Stimulated activated naive B cell treated with anti-CD40 and anti-IgM and Interleukin-4, amounts not matched to agents 10 μg/mL and 1 μg/mL and 100 μg/mL, for 72 hours (primary cell): Measurements from ENCODE around the gene GRIK5.

Experiments
- ATAC-seq, 2 donors: fragments of 150-1000 bp; cut with Tn5 transposase; replicated peaks; 2 replicates each; pipeline ENCODE4 v1.10.0; 2021; ENCODE audit warnings: moderate library complexity in 1 of 2
- DNase-seq: peaks from one replicate; pipeline ENCODE4 v3.0.0; 2021
- H3K27ac Mint-ChIP-seq: one replicate; pipeline ENCODE4 v1.8.0; 2022; ENCODE audit warnings: mild to moderate bottlenecking, mixed read lengths
- H3K27me3 Mint-ChIP-seq, 2 donors: one replicate each; pipeline ENCODE4 v1.8.0; 2022; ENCODE audit warnings: mixed read lengths in 2 of 2
- H3K36me3 Mint-ChIP-seq, 2 donors: one replicate each; pipeline ENCODE4 v1.8.0; 2022; ENCODE audit warnings: mixed read lengths in 2 of 2, mild to moderate bottlenecking in 1 of 2
- H3K4me1 Mint-ChIP-seq, 2 donors: one replicate each; pipeline ENCODE4 v1.8.0; 2022; ENCODE audit warnings: mixed read lengths in 2 of 2, mild to moderate bottlenecking in 1 of 2
- H3K4me3 Mint-ChIP-seq, 2 donors: one replicate each; pipeline ENCODE4 v1.8.0; 2022; ENCODE audit warnings: mild to moderate bottlenecking in 2 of 2, mixed read lengths in 2 of 2, moderate library complexity in 1 of 2
- H3K9me3 Mint-ChIP-seq, 2 donors: one replicate each; pipeline ENCODE4 v1.8.0; 2022; ENCODE audit warnings: mixed read lengths in 2 of 2, mild to moderate bottlenecking in 1 of 2

The GRIK5 gene

DNA sequence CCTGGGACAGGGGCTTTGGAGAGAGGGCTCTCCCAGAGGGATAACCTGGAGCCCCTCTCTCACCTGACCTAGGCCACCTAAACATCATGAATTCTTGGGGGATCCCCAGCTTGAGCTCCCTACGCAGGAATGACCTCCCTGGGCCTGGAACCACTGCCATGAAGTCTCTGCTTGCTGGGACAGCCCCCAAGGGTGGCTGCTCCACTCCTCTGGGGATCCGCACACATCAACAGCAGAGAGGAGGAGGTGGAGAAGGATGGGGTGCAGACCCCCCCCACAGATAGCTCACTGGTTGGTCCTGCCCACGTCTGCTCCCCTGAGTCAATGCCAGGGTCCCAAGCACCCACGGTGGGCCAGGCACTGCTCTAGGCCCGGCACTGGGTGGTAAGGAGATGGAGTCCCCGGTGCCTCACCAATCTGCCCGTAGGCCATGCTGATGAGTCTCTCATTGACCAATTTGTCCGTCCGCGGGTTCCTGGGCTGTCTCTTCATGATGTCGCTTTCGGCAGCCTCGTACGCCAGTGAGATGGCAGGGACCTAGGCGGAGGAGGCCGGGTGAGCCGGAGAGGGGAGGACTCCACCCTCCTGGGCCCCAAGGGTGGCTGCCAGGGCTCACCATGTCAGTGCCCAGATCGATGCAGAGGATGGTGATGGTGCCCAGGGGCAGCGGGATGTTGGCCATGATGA is 100.1 kb downstream of the GRIK5 start:
- Mint-ChIP-seq H3K27ac (no peak overlapping the region), H3K4me3 (no peak overlapping the region), H3K9me3 (no peaks in the 10 kb centered on the region), H3K36me3 (no peaks in the 10 kb centered on the region), H3K27me3 (peaks cover 0 to 4% of the 10 kb centered on the region in 2 donors), H3K4me1 (no peaks in the 10 kb centered on the region)
- ATAC-seq (no peak), DNase-seq (no peak)

GRCh38 chr19:41968751-41969595 is 101.0 kb downstream of the GRIK5 start:
- Mint-ChIP-seq H3K9me3 (no peaks in the 10 kb centered on the region), H3K4me3 (no peak overlapping the region), H3K27me3 (peaks cover 0 to 4% of the 10 kb centered on the region in 2 donors), H3K27ac (no peak overlapping the region), H3K36me3 (no peaks in the 10 kb centered on the region), H3K4me1 (no peaks in the 10 kb centered on the region)
- DNase-seq (no peak), ATAC-seq (no peak)

DNA sequence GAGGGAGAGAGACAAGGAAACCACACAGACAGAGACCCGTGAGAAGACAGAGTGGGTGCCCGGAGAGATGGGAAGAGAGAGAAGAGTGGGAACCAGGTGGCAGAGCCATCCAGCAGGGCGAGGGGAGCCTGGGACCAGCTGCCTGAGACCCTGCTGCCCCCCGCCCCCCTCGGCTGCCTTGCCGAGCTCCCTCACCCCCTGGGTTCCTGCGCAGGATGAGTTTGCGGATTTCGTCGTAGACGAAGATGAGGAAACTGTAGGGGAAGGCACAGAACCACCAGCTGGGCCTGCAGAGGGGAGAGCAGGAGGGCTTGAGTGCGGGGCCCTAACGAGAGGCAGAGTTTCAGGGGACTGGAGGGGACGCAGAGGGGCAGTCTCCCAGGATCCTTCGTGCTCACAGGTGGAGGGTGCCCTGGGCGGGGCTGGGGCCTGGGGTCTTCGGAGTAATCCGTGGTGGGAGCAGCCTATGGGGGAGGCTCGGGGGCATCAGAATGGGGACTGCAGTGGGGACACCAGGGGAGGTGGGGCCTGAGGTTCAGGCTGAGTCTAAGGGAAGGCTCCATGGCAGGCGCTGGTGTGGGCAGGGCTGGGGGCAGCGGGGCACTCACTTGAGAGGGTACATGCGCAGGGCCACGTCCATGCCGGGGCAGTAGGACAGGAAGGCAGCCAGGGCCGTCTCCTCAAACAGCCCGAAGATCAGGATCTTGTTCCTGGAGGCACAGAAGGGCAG is 102.8 kb downstream of the GRIK5 start:
- no peak overlapping the region for H3K27ac Mint-ChIP-seq
- peaks cover 0 to 4% of the 10 kb centered on the region in 2 donors for H3K27me3 Mint-ChIP-seq
- H3K4me1 Mint-ChIP-seq: no peaks in the 10 kb centered on the region
- no peak for ATAC-seq
- no peaks in the 10 kb centered on the region for H3K36me3 Mint-ChIP-seq
- no peak for DNase-seq
- H3K9me3 Mint-ChIP-seq: no peaks in the 10 kb centered on the region
- no peak overlapping the region for H3K4me3 Mint-ChIP-seq

- no peaks in the 10 kb centered on the region for H3K36me3 Mint-ChIP-seq
- peaks cover 0 to 4% of the 10 kb centered on the region in 2 donors for H3K27me3 Mint-ChIP-seq
- no peak overlapping the region for H3K4me3 Mint-ChIP-seq
- ATAC-seq (no peak), DNase-seq (no peak)
- H3K27ac Mint-ChIP-seq: no peak overlapping the region
- no peaks in the 10 kb centered on the region for H3K4me1 Mint-ChIP-seq
- H3K9me3 Mint-ChIP-seq: no peaks in the 10 kb centered on the region
These were observed 104.9 kb downstream of the GRIK5 start for GRCh38 chr19:41965106-41965505.

GRCh38 chr19:41960973-41961372 is 109.0 kb downstream of the GRIK5 start:
- ATAC-seq: no peak

GRCh38 chr19:41959056-41960053 is 110.7 kb downstream of the GRIK5 start, which contains the start of gene RABAC1:
Gene RABAC1 (minus strand): TSS chr19:41959321. CDS start chr19:41959292, 29 bp downstream.
- Mint-ChIP-seq H3K4me1 (peaks cover 17 to 24% of the 10 kb centered on the region in 2 donors), H3K9me3 (no peaks in the 10 kb centered on the region), H3K27me3 (no peaks in the 10 kb centered on the region), H3K4me3 (peak within 1 kb of the TSS; percentile 90 to 94), H3K36me3 (peaks cover 0 to 9% of the 10 kb centered on the region in 2 donors), H3K27ac (peak within 1 kb of the TSS; percentile 91)
- DNase-seq: peak; percentile 80
- peak; percentile 93 to 94 for ATAC-seq

More at GRCh38 chr19:41960973-41961372, 109.0 kb downstream of the GRIK5 start:
- no peak overlapping the region for H3K27ac Mint-ChIP-seq
- H3K36me3 Mint-ChIP-seq: peaks cover 0 to 9% of the 10 kb centered on the region in 2 donors
- no peak overlapping the region for H3K4me3 Mint-ChIP-seq
- no peaks in the 10 kb centered on the region for H3K9me3 Mint-ChIP-seq
- no peaks in the 10 kb centered on the region for H3K27me3 Mint-ChIP-seq
- peaks cover 17 to 24% of the 10 kb centered on the region in 2 donors for H3K4me1 Mint-ChIP-seq
- no peak for DNase-seq

DNA sequence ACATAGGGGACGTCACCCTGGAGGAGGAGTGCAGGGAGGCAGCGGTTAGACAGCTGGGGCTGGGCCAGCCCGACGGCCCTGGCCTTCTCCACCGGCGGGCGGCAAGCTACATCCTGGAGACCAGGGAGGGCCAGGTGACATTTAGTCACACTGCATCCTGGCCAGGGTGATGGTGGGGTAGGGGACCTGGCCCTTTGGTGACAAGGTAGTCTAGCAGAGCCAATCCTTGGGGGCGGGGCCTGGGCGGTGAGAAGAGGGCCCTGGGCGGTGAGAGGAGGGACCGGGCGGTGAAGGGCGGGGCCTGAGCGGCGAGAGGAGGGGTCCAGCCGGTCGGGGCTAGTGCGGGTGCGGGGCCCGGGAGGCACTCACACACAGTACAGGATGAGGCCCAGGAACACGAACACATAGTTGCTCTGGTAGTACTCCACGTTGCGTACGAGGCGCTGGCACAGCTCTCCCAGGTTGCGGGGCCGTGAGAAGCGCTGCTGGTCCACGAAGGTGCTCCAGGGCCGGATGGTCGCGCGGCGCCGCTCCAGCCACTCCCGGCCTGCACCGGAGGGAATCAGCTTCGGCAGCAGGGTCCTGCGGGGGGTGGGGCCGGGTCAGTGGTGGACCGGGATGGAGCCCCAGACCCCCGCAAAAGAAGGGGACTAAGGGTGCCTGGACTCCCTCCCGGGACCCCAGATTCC is 111.5 kb downstream of the GRIK5 start:
- peak; percentile 73 for ATAC-seq
- H3K4me1 Mint-ChIP-seq: peaks cover 17 to 24% of the 10 kb centered on the region in 2 donors
- no peaks in the 10 kb centered on the region for H3K9me3 Mint-ChIP-seq
- peak; percentile 68 for DNase-seq
- peak overlapping the region; percentile 66 for H3K27ac Mint-ChIP-seq
- peaks cover 0 to 9% of the 10 kb centered on the region in 2 donors for H3K36me3 Mint-ChIP-seq
- peak overlapping the region; percentile 90 to 94 for H3K4me3 Mint-ChIP-seq
- no peaks in the 10 kb centered on the region for H3K27me3 Mint-ChIP-seq

DNA sequence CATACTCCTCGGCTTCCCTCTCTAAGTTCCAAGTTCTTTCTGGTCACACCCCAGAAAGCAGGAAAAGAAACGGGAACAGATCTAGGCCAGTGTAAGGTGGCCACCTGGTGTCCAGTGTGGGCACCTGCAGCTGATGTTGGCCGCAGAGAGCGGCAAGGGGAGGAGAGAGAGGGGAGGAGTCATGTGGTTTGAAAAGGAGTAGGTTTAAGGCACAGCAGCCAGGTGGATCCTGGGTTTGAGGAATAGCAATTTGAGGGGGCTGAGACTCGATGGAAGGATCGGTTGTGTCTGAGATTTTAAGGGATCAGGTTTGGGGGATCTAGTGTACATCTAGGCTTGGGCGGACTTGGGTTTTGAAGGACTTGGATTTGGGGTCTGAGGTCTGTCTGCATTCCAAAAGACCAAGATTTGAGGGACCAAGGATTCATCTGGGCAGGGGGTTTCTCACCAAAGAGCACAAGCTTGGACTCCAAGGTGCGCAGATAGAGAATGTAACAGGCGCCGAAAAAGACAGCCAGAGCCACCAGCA is 112.1 kb downstream of the GRIK5 start:
- DNase-seq (peak; percentile 51), ATAC-seq (peak; percentile 54 to 58)
- Mint-ChIP-seq H3K4me3 (peak overlapping the region; percentile 90 to 94), H3K4me1 (peaks cover 17 to 24% of the 10 kb centered on the region in 2 donors), H3K9me3 (no peaks in the 10 kb centered on the region), H3K27me3 (no peaks in the 10 kb centered on the region), H3K27ac (peak overlapping the region; percentile 66), H3K36me3 (peaks cover 0 to 9% of the 10 kb centered on the region in 2 donors)

GRCh38 chr19:41957161-41957837 is 112.7 kb downstream of the GRIK5 start:
- Mint-ChIP-seq H3K36me3 (peaks cover 0 to 9% of the 10 kb centered on the region in 2 donors), H3K9me3 (no peaks in the 10 kb centered on the region), H3K27me3 (no peaks in the 10 kb centered on the region), H3K4me3 (peak overlapping the region; percentile 90 to 94), H3K4me1 (peaks cover 17 to 24% of the 10 kb centered on the region in 2 donors), H3K27ac (peak overlapping the region; percentile 66)
- ATAC-seq (no peak), DNase-seq (no peak)

DNA sequence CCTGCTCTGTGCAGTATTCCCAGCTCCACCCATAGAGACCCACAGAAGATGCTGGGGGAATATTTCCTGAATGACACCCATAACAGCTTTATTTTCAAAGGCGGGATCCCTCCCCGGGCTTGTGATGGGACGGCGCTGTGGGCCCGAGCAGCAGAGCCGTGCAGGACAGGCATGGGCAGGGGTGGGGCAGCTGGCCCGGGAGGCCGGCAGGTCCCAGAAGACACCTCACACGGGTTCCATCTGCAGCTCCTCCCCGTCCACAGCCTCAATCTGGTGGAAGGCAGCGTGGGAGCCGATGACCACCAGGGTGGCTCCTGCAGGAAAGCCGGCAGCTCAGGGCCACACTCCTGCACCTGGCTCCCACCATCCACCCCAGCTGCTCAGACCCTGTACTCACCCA is 113.4 kb downstream of the GRIK5 start:
- Mint-ChIP-seq H3K4me1 (peaks cover 20 to 27% of the 10 kb centered on the region in 2 donors), H3K27ac (no peak overlapping the region), H3K9me3 (no peaks in the 10 kb centered on the region), H3K27me3 (no peaks in the 10 kb centered on the region), H3K36me3 (peaks cover 0 to 9% of the 10 kb centered on the region in 2 donors), H3K4me3 (no peak overlapping the region)
- ATAC-seq: no peak
- no peak for DNase-seq

DNA sequence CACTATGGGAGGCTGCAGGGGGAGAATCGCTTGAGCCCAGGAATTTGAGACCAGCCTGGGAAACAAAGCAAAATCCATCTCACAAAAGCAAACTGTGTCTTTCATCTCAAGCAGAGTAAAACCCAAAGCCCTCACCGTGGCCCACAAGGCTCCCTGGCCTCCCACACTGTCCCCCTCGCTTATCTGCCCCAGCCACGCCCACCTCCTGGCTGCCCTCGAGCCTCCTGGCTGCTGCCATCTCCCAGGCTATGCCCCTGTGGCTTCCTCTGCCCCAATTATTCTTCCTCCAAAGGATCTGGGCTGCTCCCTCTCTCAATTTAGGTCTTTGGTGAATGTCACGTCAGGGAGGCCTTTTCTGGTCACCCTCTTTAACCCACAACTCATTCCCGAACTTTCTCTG is 114.5 kb downstream of the GRIK5 start:
- Mint-ChIP-seq H3K27ac (no peak overlapping the region), H3K4me3 (no peak overlapping the region), H3K9me3 (no peaks in the 10 kb centered on the region), H3K27me3 (no peaks in the 10 kb centered on the region), H3K4me1 (peaks cover 27 to 37% of the 10 kb centered on the region in 2 donors), H3K36me3 (peaks cover 0 to 9% of the 10 kb centered on the region in 2 donors)
- no peak for ATAC-seq
- DNase-seq: no peak

DNA sequence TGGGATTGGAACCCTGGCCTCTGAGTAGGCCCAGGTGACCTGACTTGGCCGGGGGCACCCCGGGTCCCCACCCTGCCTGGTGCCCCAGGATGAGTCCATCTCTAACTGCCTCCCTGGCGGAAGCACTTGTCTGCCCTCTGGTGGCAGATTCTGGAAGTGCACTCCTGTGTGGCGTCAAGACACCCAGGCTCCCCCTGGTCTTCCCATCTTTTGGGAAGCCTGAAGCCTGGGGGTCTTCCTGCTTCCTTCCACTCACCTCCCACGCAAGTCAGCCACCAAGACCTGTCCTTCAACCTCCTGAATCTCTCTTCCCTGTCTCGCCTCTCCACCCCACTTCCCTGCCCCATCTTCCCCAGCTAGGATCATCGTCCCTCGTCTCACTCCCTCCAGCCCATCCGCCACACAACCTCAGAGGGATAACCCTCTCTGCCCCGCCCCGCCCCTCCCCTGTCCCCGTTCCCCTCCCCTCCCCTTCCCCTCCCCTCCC is 118.3 kb downstream of the GRIK5 start:
- Mint-ChIP-seq H3K4me3 (peak overlapping the region; percentile 69 to 70), H3K36me3 (peaks cover 4 to 9% of the 10 kb centered on the region in 2 donors), H3K4me1 (peaks cover 30 to 43% of the 10 kb centered on the region in 2 donors), H3K9me3 (peaks cover 0 to 3% of the 10 kb centered on the region in 2 donors), H3K27me3 (no peaks in the 10 kb centered on the region), H3K27ac (peak overlapping the region; percentile 93)
- peak; percentile 76 for DNase-seq
- ATAC-seq: peak; percentile 94 to 95
